HFFc6 (cell line): Measurements from ENCODE around the gene KIDINS220. TPM values are rescaled to one million over a fixed set of nuclear protein-coding genes. Genes with fewer than 3 reads are reported as not detected.

Source experiments
- DNase-seq: peaks from one replicate; pipeline ENCODE4 v3.0.0-alpha.2; 2018
- H3K27ac Mint-ChIP-seq: 2 replicates; pipeline ENCODE4 v1.8.0; 2020; ENCODE audit warnings: mild to moderate bottlenecking, mixed read lengths
- H3K27me3 Mint-ChIP-seq: 2 replicates; pipeline ENCODE4 v1.8.0; 2021; ENCODE audit warnings: mild to moderate bottlenecking, moderate library complexity, mixed read lengths; ENCODE audit not compliant: insufficient read depth
- H3K36me3 Mint-ChIP-seq: 2 replicates; pipeline ENCODE4 v1.8.0; 2021; ENCODE audit warnings: low read depth, mixed read lengths
- H3K4me1 Mint-ChIP-seq: 2 replicates; pipeline ENCODE4 v1.8.0; 2020; ENCODE audit warnings: low read depth, mixed read lengths
- H3K4me3 Mint-ChIP-seq: 2 replicates; pipeline ENCODE4 v1.8.0; 2020; ENCODE audit warnings: mild to moderate bottlenecking, moderate library complexity, mixed read lengths
- H3K9me3 Mint-ChIP-seq: 2 replicates; pipeline ENCODE4 v1.8.0; 2020; ENCODE audit warnings: mild to moderate bottlenecking, mixed read lengths
- CTCF ChIP-seq: fragments of 200-600 bp; sonication (generic); IDR thresholded peaks from 2 replicates; pipeline ENCODE4 v1.5.0; 2021; ENCODE audit warnings: antibody characterized with exemption, mild to moderate bottlenecking
- total RNA-seq, 6 experiments: library from RNA; stranded (reverse); fragmentation: NEBNext Ultra II Directional; extraction: Animal tissue kit (Norgen Biotek cat#: 25700); gene quantifications; 2 replicates in 1 of 6; 3 replicates in 5 of 6; pipeline ENCODE4 v1.2.3, GENCODE V29; 2021

KIDINS220 gene
- total RNA-seq, 6 experiments from 2014 or later = 34.5 to 42.2 (median 38.2) TPM

- no peak overlapping the region for H3K27ac Mint-ChIP-seq
- no peak overlapping the region for H3K4me3 Mint-ChIP-seq
- no peak for TF ChIP-seq CTCF
- H3K9me3 Mint-ChIP-seq = no peaks in the 10 kb centered on the region
- no peaks in the 10 kb centered on the region for H3K36me3 Mint-ChIP-seq
- H3K27me3 Mint-ChIP-seq = no peaks in the 10 kb centered on the region; the same call in 1 of the 2 replicates
- DNase-seq = no peak
- H3K4me1 Mint-ChIP-seq = peaks cover 6% of the 10 kb centered on the region; the same call in 1 of the 2 replicates
Observed at GRCh38 chr2:8870441-8870840, 33.0 kb upstream of the KIDINS220 start.

- DNase-seq = no peak
- no peak overlapping the region for H3K27ac Mint-ChIP-seq
- no peak overlapping the region for H3K4me3 Mint-ChIP-seq
- no peaks in the 10 kb centered on the region for H3K27me3 Mint-ChIP-seq
- no peak for TF ChIP-seq CTCF
- H3K9me3 Mint-ChIP-seq = no peaks in the 10 kb centered on the region
- no peaks in the 10 kb centered on the region for H3K4me1 Mint-ChIP-seq
- H3K36me3 Mint-ChIP-seq = peaks cover 8% of the 10 kb centered on the region
Observed at GRCh38 chr2:8867363-8867762, 29.9 kb upstream of the KIDINS220 start.

GRCh38 chr2:8863331-8863953 is 26.0 kb upstream of the KIDINS220 start:
- no peak overlapping the region for H3K4me3 Mint-ChIP-seq
- H3K9me3 Mint-ChIP-seq = no peaks in the 10 kb centered on the region
- H3K27me3 Mint-ChIP-seq = no peaks in the 10 kb centered on the region; the same call in 1 of the 2 replicates
- DNase-seq = no peak
- TF ChIP-seq CTCF = no peak
- no peak overlapping the region for H3K27ac Mint-ChIP-seq
- H3K4me1 Mint-ChIP-seq = no peaks in the 10 kb centered on the region
- peaks cover 16% of the 10 kb centered on the region for H3K36me3 Mint-ChIP-seq

GRCh38 chr2:8862230-8862629 is 24.8 kb upstream of the KIDINS220 start:
- Mint-ChIP-seq H3K4me1 (no peaks in the 10 kb centered on the region), H3K27ac (no peak overlapping the region), H3K27me3 (no peaks in the 10 kb centered on the region; the same call in 1 of the 2 replicates), H3K4me3 (no peak overlapping the region), H3K9me3 (no peaks in the 10 kb centered on the region), H3K36me3 (peaks cover 21% of the 10 kb centered on the region)
- no peak for TF ChIP-seq CTCF
- no peak for DNase-seq

- no peak overlapping the region for H3K4me3 Mint-ChIP-seq
- no peaks in the 10 kb centered on the region for H3K9me3 Mint-ChIP-seq
- H3K4me1 Mint-ChIP-seq = no peaks in the 10 kb centered on the region
- no peak for DNase-seq
- no peaks in the 10 kb centered on the region; the same call in 1 of the 2 replicates for H3K27me3 Mint-ChIP-seq
- H3K36me3 Mint-ChIP-seq = peaks cover 21% of the 10 kb centered on the region
- no peak overlapping the region for H3K27ac Mint-ChIP-seq
- no peak for TF ChIP-seq CTCF
Observed at GRCh38 chr2:8861797-8862196, 24.4 kb upstream of the KIDINS220 start.
